IPS-18c (cell line): ENCODE data around the gene RAB40C.

Experiments
- H3K4me3 ChIP-seq: 2 replicates; pipeline ENCODE4 v1.7.0; 2013; ENCODE audit warnings: low read depth, mild to moderate bottlenecking, low read length, moderate library complexity; ENCODE audit not compliant: insufficient read depth
- H3K9me3 ChIP-seq: one replicate; pipeline ENCODE4 v1.6.1; 2013; ENCODE audit warnings: mild to moderate bottlenecking, low read length, moderate library complexity; ENCODE audit not compliant: control insufficient read depth, insufficient read depth

RAB40C gene

DNA sequence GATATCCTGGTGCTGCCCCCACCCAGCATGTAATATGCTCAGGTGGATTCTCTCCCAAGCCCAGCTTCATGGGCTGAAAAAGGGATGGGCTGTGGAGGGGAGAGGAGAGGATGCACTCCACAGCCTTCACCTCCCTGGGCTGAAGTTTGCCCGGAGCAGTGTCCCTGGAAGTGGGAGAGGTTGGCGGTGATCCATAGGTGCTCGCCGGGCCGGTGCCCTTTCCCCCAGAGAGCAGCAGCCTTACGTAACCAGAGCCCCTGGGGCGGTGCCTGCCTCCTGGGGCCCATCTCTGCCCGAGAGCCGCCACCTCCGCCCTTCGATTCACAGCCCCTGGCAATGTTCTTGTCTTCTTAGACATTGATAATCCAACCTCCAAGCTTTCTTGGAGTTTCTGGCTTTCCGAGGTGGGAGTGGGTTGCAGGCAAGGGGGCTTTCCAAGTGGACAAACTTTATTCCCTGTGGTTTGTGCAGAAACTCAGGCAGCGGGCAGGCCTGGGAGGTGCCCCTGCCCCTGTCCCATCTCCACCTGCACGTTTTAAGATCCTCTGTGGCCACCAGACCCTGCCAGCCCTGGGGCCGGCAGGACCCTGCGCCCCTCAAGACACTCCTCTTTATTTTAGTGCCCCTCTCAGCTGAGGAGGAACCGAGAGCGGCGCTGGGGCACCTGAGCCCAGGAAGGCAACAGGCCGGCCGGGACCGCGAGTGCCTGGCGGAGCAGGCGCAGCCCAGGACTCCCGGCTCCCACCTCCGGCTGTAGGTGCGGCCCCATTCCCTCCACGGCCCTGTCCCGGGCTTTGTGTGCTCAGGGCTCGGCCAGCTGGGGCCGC, 56.2 kb downstream of the RAB40C start:
- Histone ChIP-seq H3K9me3 (no peaks in the 10 kb centered on the region), H3K4me3 (no peak overlapping the region)

DNA sequence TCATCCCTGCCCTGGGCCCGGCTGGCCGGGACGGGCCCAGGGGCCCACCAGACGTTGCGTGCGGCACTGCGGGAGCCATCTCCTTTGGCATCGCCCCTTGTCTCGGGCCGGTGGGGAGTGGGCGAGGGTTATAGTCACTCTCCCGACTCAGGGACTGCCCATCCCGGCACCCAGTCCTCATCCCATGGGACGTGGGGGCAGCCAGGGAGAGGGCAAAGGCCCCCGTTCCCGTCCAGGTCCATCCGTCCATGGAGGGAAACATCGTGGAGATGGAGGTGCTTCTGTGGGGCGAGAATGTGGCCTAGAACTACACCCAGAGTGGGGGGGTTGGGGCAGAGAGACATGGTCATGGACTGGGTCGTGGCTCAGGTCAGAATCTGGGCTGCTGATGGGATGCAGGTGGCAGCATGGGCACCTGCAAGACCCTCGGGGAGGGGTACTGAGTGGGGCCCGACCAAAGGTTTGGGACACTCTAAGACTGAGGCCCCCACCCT, 56.9 kb downstream of the RAB40C start:
- no peaks in the 10 kb centered on the region for H3K9me3 ChIP-seq
- no peak overlapping the region for H3K4me3 ChIP-seq

DNA sequence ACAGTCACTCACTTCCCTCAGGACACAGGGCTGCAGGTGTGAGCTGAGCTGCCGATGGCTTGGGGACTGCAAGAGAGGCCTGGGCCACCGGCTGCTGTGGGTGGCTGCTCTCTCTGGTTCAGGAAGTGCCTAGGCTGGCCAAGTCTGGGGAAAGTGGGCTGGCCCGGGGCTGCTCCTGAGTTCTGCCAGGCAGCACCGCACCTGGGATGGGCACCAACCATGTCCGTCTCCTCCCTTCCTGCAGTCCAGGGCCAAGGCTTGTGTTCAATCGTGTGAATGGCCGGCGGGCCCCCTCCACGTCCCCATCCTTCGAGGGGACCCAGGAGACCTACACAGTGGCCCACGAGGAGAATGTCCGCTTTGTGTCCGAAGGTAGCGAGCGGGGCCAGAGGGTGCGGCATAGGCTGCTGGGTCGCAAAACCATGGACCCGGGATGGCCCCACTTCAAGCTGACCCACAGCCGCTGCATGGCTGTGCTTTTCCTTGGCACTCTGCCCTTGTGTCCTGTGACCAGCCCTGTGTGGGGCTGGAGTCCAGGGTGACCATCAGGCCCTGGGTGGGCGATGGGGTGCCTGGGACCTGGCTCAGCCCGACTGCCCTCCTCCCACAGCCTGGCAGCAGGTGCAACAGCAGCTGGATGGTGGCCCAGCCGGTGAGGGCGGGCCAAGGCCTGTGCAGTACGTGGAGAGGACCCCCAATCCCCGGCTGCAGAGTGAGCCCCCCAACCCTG, 57.5 kb downstream of the RAB40C start:
- Histone ChIP-seq H3K9me3 (no peaks in the 10 kb centered on the region), H3K4me3 (no peak overlapping the region)

DNA sequence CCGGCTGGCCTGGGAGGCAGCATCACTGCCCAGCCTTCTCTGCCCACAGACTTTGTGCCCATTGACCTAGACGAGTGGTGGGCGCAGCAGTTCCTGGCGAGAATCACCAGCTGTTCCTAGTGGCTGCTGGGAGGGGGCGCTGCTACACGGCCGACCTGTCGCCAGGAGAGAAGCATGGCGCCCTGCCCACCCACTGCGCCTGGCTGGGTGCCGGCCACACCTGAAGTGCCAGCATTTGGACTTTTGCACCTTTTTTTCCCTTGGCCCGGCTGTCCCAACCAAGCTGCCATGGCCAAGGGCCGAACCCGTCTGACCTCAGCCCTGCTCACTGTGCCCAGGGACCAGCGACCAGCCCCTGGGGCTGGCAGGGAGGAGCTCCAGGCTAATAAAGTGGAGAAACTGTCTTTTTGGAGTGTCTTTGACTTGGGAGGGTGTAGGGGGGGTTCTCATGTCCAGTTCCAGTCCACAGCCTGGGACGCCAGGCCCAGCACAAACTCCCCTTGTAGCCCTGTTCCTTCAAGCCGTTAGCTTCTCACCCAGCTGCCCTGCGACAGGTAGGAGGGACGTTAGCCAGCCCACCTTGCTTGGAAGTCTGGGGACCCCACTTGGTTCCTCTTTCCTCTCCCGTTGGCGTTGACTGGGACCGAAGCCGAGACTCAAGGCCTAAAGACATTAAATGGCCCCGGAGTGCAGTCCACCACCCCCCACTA, 58.4 kb downstream of the RAB40C start:
- H3K4me3 ChIP-seq: peak overlapping the region; percentile 73

DNA sequence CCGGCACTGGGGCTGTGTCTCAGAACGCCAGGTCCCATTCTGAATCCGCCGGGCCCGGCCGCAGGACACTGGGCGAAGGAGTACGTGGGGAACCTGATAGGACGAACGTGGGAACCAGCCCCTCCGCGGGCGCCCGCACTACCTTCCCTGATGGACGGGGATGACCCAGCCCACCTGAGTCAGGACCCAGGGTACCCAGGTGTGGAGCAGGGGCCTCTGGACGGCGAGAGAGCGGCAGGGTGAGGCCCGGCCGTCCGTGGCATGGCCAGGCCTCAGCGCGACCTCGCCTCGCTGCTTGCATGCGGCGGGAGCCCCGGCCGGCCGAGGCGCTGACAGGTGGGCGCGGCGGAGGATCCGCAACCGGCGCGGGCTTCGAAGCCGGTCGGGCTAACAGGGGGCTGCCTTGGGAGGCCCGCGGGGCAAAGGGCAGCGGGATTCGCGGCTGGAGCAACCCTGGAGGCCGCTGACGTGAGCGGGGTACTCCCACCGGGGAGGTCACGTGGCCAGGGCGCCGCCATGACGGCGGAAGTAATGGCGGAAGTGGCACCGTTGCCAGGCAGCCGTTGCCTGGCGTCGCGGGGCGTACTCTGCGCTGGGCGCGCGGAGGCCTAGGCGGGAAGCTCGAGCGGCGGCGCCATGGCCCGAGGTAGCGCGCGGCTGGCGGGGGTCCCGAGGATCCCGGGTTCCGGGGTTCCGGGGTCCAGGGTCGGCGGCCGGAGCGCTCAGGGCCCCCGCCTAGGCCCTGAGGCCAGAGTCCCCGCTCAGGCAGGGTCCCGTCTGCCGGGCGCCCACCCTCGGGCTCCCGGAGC, 59.1 kb downstream of the RAB40C start, which contains the start of gene WDR90:
WDR90 (plus strand) TSS at position 585 of the 809 bp plus-strand sequence; CDS start at position 637, 52 bp downstream.
- H3K4me3 ChIP-seq: peak within 1 kb of the TSS; percentile 73
- no peaks in the 10 kb centered on the region for H3K9me3 ChIP-seq

More for the DNA sequence above, 58.4 kb downstream of the RAB40C start:
- no peaks in the 10 kb centered on the region for H3K9me3 ChIP-seq

DNA sequence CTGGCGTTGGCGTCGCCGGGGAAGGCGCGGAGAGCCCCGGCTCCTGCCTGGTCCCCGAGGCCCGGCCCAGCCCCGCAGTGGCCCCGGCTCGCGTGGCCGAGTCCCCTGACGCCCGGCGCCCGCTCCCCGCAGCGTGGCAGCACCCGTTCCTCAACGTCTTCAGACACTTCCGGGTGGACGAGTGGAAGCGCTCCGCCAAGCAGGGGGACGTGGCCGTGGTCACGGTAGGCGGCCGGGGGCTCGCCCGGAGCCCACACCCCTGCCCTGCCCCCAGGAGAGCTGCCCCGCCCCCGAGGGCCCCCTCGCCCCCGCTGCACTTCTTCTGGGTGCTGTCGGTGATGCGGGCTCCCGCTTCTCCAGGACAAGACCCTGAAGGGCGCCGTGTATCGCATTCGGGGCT, 59.8 kb downstream of the RAB40C start:
- H3K4me3 ChIP-seq: peak overlapping the region; percentile 73
- H3K9me3 ChIP-seq: no peaks in the 10 kb centered on the region

DNA sequence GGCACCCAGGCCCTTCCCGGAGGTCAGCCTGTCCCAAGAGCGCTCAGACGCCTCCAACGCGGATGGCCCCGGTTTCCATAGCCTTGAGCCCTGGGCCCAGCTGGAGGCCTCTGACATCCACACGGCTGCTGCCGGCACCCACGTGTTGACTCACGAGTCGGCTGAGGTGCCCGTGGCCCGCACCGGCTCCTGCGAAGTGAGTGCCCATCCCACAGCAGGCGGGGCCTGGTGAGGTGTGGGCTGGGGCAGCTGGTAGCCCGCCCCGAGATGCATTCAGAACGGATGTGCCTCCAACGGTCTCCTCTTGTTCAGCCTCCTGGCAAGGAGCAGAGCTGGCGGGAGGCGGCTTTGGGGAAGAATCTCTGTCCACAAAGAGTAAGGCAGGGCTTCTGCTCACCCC, 62.0 kb downstream of the RAB40C start:
- H3K9me3 ChIP-seq: no peaks in the 10 kb centered on the region
- no peak overlapping the region for H3K4me3 ChIP-seq

DNA sequence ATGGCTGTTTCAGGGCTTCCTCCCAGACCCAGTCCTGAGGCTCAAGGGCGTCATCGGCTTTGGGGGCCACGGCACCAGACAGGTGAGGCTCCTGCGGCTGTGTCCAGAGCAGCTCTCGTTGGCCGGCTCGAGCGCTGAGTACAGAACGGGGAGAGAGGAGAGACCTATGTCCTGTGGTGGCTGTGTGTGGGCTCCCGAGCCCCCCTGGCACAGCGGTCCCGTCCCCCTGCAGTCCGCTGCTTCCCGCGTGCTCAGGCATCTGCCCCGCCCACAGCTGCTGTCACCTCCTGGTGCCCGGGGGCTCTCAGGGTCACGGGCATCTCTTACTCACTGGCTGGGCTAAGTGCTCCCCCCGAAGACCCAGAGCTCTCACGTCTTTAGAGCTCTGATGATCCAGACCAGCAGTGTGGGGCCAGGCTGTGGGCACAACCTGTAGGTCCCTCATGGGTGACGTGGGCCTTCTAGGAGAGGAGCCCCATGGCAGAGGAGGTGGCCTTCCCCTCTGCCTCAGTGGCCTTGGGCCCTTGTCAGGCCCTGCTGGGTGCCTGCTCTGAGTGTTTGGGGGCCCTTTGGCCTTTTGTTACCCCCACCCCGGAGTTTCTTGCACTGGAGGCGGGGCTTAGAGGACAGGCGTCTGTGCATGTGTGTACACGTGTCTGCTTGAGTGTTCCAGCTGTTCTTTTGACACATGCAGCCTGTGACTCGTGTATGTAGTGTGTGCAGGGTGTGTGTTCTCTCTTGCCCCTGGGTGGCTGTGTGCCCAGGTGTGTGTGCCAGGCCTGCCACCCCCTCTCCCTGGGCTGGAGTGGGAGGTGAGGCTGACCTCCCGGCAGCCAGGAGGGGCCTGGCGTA, 62.8 kb downstream of the RAB40C start:
- H3K4me3 ChIP-seq: no peak overlapping the region
- H3K9me3 ChIP-seq: no peaks in the 10 kb centered on the region

DNA sequence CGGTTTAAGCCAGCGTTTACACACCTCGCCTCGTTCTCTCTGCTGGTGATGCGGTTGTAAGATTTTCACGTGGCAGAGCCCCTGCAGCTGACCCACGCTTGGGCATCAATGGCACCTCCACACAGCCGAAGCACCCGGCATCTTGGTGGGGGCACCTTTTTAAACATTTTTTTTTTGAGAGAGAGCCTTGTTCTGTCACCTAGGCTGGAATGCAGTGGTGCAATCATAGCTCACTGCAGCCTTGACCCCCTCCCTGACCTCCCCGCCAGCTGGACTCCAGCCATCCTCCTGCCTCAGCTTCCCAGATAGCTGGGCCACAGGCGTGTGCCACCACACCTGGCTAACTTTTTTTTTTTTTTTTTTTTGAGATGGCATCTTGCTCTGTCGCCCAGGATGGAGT, 64.2 kb downstream of the RAB40C start:
- no peaks in the 10 kb centered on the region for H3K9me3 ChIP-seq
- no peak overlapping the region for H3K4me3 ChIP-seq

DNA sequence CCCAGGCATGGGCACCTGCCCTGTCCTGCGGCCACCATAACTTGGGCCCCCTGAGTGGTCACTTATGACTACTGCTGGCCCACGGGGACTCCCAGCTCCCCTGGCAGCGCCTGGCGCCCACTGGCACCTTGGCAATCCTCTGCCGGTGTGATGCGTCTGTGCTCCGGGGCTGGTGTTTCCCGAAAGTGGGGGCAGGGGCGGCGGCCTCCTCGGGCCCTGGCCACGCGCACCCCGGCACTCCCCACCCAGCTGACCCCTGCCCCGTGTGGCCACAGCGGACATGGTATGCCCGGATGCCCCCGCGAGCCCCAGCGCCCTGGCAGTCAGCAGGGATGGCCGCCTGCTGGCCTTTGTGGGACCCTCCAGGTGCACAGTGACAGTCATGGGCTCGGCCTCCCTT, 67.6 kb downstream of the RAB40C start:
- H3K9me3 ChIP-seq: no peaks in the 10 kb centered on the region

DNA sequence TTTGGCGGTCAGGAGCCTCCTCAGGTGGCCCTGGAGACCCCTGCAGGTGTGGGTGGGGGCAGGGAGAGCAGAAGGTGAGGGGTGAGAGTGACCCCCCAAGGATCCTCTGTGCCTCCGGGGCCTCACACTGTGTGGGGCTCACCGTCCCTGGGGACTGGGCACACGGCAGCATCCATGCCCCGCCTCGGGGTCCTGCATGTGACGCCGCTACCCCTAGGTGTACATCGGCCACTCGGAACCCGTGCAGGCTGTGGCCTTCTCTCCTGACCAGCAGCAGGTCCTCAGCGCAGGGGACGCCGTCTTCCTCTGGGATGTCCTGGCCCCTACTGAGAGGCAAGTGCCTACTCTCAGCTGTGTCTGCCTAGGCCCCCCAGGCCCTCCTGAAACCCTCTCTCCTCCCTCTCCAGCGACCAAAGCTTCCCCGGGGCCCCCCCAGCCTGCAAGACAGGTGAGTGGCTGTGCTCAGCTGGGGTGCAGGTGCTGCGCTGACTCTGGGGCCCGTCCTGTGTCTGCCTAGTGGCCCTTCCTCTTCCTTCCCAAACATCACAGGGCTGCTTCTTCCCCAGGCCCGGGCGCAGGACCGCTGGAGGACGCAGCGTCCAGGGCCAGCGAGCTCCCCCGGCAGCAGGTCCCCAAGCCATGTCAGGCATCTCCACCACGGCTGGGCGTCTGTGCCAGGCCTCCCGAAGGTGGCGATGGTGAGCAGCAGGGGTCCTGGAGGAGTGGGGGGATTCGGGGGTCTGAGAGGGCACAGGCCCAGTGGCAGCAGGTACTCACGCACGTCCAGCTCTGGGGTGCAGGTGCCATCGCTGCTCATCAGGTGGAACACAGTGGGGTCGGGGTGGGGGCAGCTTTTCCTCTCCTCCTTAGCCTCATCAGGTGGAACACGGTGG, 69.1 kb downstream of the RAB40C start:
- Histone ChIP-seq H3K4me3 (no peak overlapping the region), H3K9me3 (no peaks in the 10 kb centered on the region)

More for the DNA sequence above, 67.6 kb downstream of the RAB40C start:
- no peak overlapping the region for H3K4me3 ChIP-seq

DNA sequence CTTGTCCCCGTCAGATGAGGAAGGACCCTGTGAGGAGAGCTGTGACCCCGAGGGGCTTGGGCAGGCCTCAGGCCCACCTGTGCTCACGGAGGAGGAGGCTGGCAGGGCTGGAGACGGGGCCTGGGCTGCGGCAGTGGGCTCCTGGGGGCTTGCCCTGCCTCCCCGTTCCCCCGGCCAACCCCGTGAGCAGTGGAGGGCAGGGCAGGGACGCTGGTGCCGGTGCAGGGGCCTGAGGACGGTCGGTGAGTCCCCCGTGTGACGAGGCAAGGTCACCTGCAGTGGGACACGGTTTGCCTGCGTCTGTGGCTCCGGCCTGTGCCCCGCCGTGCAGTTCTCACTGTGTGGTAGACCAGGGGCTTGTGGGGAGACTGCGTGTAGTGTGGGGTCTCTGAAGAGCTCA, 69.8 kb downstream of the RAB40C start:
- Histone ChIP-seq H3K9me3 (no peaks in the 10 kb centered on the region), H3K4me3 (no peak overlapping the region)

DNA sequence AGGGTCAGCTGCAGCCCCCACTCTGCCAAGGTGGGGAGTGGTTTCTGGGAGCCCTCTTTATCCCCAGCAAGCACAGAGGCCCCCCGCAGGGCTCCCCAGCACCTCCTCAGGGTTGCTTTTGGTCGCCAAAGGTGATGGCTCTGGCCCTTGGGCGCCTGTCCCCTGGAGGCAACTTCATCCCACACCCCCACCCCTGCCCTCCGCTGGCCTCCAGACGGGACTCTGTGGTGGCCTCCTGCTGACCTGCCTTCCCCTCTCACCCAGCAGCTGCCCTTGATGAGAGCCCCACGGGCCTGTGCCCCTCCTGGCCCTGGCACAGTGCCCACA, 70.2 kb downstream of the RAB40C start:
- Histone ChIP-seq H3K4me3 (no peak overlapping the region), H3K9me3 (no peaks in the 10 kb centered on the region)

DNA sequence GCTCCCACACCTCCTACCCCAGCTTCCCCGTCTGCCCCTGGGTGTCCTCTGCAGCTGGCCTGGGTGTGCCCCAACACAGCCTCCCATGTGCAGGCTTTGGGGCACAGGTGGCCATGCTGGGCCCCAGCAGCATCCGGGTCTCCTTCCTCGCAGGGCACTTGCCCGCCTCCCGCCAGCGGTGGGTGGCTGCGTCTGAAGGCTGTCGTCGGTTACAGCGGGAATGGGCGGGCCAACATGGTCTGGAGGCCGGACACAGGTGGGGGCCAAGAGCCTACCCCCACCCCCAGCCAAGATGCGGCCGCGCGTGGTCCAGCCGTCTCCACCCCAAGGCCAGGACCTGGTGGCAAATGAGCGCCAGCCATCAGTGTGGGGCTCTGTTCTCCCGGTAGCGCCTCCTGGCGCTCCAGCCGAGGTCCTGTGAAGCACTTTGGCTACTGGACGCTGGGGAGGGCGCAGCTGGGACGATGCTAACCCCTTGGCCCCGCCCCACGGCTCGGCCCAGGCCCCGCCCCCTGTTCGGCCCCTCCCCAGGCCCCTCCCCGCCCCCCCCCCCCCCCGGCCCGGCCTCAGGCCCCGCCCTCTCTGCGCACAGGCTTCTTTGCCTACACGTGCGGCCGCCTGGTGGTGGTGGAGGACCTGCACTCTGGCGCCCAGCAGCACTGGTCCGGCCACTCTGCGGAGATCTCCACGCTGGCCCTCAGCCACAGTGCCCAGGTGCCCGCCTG, 70.8 kb downstream of the RAB40C start:
- H3K9me3 ChIP-seq: no peaks in the 10 kb centered on the region
- H3K4me3 ChIP-seq: no peak overlapping the region
